Thoracic aorta (tissue), 2 donors: Measurements from ENCODE around the gene SAMHD1. TPM values are rescaled to one million over a fixed set of nuclear protein-coding genes. Genes with fewer than 3 reads are reported as not detected.
A peak's percentile ranks its signal among the peaks of the same experiment; 100 is the strongest.
"Not testable (repeated sequence)": the region's sequence is repeated elsewhere in the genome, so short reads cannot be mapped to it uniquely, and the experiment has no call there.

Experiments
- ATAC-seq: fragments of 150-250 bp; one replicate; pipeline ENCODE4 v1.8.0; 2017; ENCODE audit warnings: low read depth; ENCODE audit not compliant: insufficient number of reproducible peaks, low FRiP score
- DNase-seq: peaks from one replicate; pipeline ENCODE4 v3.0.0-alpha.2; 2020; ENCODE audit warnings: low spot score
- H3K27ac ChIP-seq, 2 donors: fragments of 200-600 bp; sonication (generic); 1 replicate in 1 of 2; 2 replicates in 1 of 2; pipeline ENCODE4 v1.5.1; 2016; ENCODE audit warnings: mild to moderate bottlenecking in 2 of 2, moderate library complexity in 2 of 2
- H3K27me3 ChIP-seq: fragments of 200-600 bp; sonication (generic); replicated peaks from 2 replicates; pipeline ENCODE4 v1.6.0; 2016; ENCODE audit warnings: mild to moderate bottlenecking; ENCODE audit not compliant: insufficient read depth
- H3K36me3 ChIP-seq: fragments of 200-600 bp; sonication (generic); one replicate; pipeline ENCODE4 v1.5.1; 2016
- H3K4me1 ChIP-seq, 2 donors: fragments of 200-600 bp; sonication (generic); 1 replicate in 1 of 2; 2 replicates in 1 of 2; pipeline versions ENCODE4 v1.5.1 to v1.6.0; 2016; ENCODE audit warnings: low read depth in 2 of 2, mild to moderate bottlenecking in 1 of 2; ENCODE audit not compliant: control insufficient read depth in 1 of 2
- H3K4me3 ChIP-seq: fragments of 200-600 bp; sonication (generic); 2 replicates; pipeline ENCODE4 v1.5.1; 2016; ENCODE audit warnings: mild to moderate bottlenecking
- H3K9me3 ChIP-seq: fragments of 200-600 bp; sonication (generic); 2 replicates; pipeline ENCODE4 v1.5.1; 2016
- CTCF ChIP-seq: fragments of 200-600 bp; sonication (generic); IDR thresholded peaks from one replicate; pipeline ENCODE4 v1.5.1; 2019; ENCODE audit warnings: antibody characterized with exemption
- total RNA-seq, 2 donors: library from RNA; depleted of rRNA; stranded (reverse); fragments of >200 nt; gene quantifications; one replicate each; pipeline versions ENCODE4 v1.1.0 to v1.2.3, GENCODE V29; 2016

SAMHD1 gene
- total RNA-seq, result 100 to 1,000 TPM; 229 to 365 TPM

GRCh38 chr20:36951198-36951978 is at the start of gene SAMHD1:
TSS of gene SAMHD1 (minus strand) at chr20:36951708. CDS start at chr20:36951643, 65 bp downstream.
- no peak for TF ChIP-seq CTCF

DNA sequence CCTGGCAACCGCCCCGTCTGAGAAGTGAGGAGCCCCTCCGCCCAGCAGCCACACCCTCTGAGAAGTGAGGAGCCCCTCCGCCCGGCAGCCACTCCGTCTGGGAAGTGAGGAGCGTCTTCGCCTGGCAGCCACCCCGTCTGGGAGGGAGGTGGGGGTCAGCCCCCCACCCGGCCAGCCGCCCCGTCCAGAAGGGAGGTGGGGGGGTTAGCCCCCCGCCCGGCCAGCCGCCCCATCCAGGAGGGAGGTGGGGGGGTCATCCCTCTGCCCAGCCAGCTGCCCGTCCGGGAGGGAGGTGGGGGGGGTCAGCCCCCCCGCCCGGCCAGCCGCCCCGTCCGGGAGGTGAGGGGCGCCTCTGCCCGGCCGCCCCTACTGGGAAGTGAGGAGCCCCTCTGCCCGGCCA is 48.7 kb upstream of the SAMHD1 start:
- not testable (repeated sequence) for H3K4me3 ChIP-seq, H3K27ac ChIP-seq, ATAC-seq, DNase-seq, H3K27me3 ChIP-seq, H3K9me3 ChIP-seq, H3K4me1 ChIP-seq, H3K36me3 ChIP-seq

More at GRCh38 chr20:36951198-36951978, at the start of gene SAMHD1:
- Histone ChIP-seq H3K27ac (peak within 1 kb of the TSS; percentile 82 to 86), H3K4me1 (peaks cover 11 to 12% of the 10 kb centered on the region in 2 donors), H3K27me3 (no peaks in the 10 kb centered on the region), H3K4me3 (peak within 1 kb of the TSS; percentile 94), H3K9me3 (no peaks in the 10 kb centered on the region), H3K36me3 (peaks cover under 1% of the 10 kb centered on the region)
- peak; percentile 92 for ATAC-seq
- DNase-seq, result peak; percentile 88

DNA sequence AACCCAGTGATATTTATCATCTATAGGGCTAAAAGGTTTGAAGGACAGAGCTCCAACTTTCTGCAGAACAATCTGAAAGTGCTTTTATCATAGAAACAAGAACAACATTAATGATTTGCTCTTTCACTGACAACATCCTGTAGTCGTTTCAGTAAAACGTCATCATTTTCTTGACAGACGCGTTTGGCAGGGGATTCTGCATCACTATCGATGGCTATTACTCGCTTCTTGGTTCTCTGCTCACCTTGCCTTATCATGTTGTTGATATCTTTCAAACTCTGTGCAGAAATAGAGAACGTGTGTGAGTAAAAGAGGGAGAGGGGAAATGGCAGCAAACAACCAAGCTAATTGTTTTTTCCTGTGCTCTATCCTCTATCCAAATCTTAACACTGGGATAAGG is 47.1 kb upstream of the SAMHD1 start:
- Histone ChIP-seq H3K27ac (no peak overlapping the region), H3K4me1 (no peaks in the 10 kb centered on the region), H3K4me3 (no peak overlapping the region), H3K36me3 (no peaks in the 10 kb centered on the region), H3K9me3 (no peaks in the 10 kb centered on the region), H3K27me3 (no peaks in the 10 kb centered on the region)
- no peak for DNase-seq
- ATAC-seq, result no peak
- no peak for TF ChIP-seq CTCF

GRCh38 chr20:36997121-36997520 is 45.6 kb upstream of the SAMHD1 start:
- H3K4me1 ChIP-seq, result no peaks in the 10 kb centered on the region
- DNase-seq (no peak), ATAC-seq (no peak)
- H3K27me3 ChIP-seq, result no peaks in the 10 kb centered on the region
- no peak overlapping the region for H3K4me3 ChIP-seq
- H3K36me3 ChIP-seq, result no peaks in the 10 kb centered on the region
- no peaks in the 10 kb centered on the region for H3K9me3 ChIP-seq
- no peak overlapping the region for H3K27ac ChIP-seq
- TF ChIP-seq CTCF, result no peak

DNA sequence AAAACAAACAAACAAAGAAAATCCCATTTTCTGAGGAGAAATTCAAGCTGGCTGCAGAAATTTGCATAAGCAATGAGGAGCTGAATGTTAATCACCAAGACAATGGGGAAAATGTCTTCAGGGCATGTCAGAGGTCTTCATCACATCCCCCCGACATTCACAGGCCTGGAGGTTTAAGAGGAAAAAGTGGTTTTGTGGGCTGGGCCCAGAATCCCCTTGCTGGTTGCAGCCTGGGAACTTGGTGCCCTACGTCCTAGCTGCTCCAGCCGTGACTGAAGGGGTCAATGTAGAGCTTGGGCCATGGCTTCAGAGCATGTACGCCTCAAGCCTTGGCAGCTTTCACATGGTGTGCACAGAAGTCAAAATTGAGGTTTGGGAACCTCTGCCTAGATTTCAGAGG is 42.7 kb upstream of the SAMHD1 start:
- not testable (repeated sequence) for H3K27ac ChIP-seq, DNase-seq, H3K4me1 ChIP-seq, H3K4me3 ChIP-seq, H3K9me3 ChIP-seq, H3K27me3 ChIP-seq, H3K36me3 ChIP-seq, ATAC-seq

- TF ChIP-seq CTCF, result no peak
- H3K27ac ChIP-seq, result no peak overlapping the region
- no peaks in the 10 kb centered on the region for H3K4me1 ChIP-seq
- DNase-seq, result no peak
- no peaks in the 10 kb centered on the region for H3K27me3 ChIP-seq
- H3K36me3 ChIP-seq, result no peaks in the 10 kb centered on the region
- H3K4me3 ChIP-seq, result no peak overlapping the region
- H3K9me3 ChIP-seq, result no peaks in the 10 kb centered on the region
- ATAC-seq, result no peak
Observed at GRCh38 chr20:36992802-36993334, 41.4 kb upstream of the SAMHD1 start.
